LHCN-M2 (cell line): Measurements from ENCODE around the gene IL1A. TPM values are rescaled to one million over a fixed set of nuclear protein-coding genes. Genes with fewer than 3 reads are reported as not detected.
A peak's percentile ranks its signal among the peaks of the same experiment; 100 is the strongest.
"Not testable (repeated sequence)": the region's sequence is repeated elsewhere in the genome, so short reads cannot be mapped to it uniquely, and the experiment has no call there.

Experiments used
- DNase-seq: peaks from one replicate; pipeline ENCODE4 v3.0.0-alpha.2; 2012; ENCODE audit warnings: low read depth
- polyA plus RNA-seq: library from polyadenylated mRNA; unstranded; fragments of >200 nt; gene quantifications from one replicate; pipeline ENCODE4 v1.2.1, GENCODE V29; 2012; ENCODE audit warnings: missing spikeins
- total RNA-seq: library from RNA; depleted of rRNA; stranded (reverse); fragments of >200 nt; gene quantifications from 2 replicates; pipeline ENCODE4 v1.2.3, GENCODE V29; 2014; rRNA removed

The IL1A gene, protein sequence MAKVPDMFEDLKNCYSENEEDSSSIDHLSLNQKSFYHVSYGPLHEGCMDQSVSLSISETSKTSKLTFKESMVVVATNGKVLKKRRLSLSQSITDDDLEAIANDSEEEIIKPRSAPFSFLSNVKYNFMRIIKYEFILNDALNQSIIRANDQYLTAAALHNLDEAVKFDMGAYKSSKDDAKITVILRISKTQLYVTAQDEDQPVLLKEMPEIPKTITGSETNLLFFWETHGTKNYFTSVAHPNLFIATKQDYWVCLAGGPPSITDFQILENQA
- total RNA-seq, result not detected in 2 replicates
- not detected for polyA plus RNA-seq

DNA sequence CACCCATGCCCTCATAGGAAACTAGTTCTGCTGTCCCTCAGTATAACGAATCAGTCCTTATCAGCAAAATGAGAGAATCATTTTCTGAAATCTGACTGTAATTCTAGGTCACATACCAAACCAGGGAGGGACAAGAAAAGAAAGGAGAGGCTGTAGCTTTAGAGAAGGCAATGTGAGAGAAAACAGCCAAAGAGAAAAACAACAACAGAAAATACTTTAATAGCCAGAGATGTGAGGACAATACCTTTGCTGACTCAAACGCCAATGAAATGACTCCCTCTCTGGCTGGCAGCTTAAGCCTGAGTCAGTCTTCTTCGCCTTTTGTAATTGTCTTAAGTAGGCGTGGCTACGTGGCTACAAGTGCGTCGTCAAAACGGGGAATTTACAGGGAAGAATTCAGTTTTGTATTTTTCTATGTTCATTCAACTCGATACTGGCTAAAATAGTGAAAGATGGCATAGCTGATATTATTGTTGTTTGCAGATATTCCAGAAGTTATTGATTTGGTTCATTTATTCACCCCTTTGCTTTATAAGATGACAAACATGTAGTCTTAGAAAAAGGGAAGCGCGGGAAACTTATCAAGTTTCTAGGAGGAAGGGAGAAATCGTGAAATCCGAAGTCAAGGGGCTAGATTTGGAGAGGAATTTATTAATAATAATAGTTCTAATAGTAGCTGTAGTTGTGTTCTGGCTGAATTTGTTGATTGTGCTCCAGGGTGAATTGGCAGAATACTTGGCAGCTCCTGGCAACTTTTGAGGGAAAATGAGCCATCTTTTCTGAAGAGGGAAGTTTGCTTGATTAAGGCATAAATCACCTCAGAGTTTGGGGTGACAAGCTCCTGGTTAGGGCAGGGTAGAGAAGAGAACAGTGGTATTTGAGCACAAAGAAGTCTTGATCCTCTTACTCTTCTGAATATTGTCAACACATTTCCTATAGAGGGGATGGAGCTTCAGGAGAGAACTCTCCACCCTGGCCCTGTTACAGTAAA is at the start of gene IL1A:
Gene IL1A (minus strand): TSS at position 295 of the 991 bp plus-strand sequence. CDS start 723 bp downstream, outside the sequence.
- peak; percentile 54 for DNase-seq

DNA sequence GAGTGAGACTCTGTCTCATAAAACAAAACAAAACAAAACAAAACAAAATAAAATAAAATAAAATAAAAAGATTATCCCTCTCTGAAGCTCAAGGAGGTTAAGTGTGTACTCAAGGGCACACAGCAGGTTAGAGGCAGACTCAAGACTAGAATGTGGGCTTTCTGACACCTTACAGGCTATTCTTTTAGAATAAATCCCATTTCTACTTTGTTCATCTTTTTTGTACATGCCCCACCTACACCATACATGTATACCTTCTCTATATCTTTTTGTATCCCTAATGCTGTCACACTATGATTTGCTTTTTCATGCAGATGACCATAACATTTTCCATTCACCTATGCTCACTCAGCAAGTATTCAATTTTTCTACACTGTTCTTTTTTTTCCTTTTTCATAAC is 49.7 kb upstream of the IL1A start:
- no peak for DNase-seq

DNA sequence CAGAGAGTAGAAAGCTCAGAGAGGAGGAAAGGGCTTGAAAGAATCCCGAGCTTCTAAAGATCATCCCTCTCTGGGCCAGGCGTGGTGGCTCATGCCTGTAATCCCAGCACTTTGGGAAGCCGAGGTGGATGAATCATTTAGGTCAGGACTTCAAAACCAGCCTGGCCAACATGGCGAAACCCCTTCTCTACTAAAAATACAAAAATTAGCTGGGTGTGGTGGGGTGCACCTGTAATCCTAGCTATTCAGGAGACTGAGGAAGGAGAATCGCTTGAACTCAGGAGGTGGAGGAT is 49.3 kb upstream of the IL1A start:
- DNase-seq, result not testable (repeated sequence)

DNA sequence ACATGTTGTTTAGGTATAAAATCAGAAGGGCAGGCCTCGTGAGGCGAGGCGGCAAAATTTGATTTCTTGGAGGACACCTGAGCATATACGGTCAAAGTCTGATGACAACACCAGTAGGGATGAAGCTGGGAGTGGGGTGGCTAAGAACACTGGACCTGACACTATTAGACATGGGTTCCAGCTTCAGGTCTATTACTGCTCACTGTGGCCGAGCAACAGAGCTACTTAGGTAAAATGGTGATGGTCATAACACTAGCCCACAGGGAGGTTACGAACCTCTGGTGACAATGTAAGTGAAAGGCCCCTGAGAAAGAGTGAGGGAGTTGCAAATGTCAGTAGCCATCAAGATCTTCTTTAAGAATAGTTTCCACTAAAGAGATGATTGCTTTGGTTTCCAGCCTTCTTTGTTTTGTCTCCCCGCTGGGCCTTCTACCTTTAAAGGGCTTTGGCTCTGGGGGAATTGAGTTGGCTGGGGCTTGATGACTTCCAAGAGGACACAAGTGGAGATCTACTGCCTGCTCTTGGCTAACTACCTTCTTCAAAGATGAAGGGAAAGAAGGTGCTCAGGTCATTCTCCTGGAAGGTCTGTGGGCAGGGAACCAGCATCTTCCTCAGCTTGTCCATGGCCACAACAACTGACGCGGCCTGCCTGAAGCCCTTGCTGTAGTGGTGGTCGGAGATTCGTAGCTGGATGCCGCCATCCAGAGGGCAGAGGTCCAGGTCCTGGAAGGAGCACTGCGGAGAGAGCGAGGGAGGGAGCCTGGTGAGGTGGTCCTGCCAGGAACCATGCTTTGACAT is 48.7 kb upstream of the IL1A start:
- no peak for DNase-seq

DNA sequence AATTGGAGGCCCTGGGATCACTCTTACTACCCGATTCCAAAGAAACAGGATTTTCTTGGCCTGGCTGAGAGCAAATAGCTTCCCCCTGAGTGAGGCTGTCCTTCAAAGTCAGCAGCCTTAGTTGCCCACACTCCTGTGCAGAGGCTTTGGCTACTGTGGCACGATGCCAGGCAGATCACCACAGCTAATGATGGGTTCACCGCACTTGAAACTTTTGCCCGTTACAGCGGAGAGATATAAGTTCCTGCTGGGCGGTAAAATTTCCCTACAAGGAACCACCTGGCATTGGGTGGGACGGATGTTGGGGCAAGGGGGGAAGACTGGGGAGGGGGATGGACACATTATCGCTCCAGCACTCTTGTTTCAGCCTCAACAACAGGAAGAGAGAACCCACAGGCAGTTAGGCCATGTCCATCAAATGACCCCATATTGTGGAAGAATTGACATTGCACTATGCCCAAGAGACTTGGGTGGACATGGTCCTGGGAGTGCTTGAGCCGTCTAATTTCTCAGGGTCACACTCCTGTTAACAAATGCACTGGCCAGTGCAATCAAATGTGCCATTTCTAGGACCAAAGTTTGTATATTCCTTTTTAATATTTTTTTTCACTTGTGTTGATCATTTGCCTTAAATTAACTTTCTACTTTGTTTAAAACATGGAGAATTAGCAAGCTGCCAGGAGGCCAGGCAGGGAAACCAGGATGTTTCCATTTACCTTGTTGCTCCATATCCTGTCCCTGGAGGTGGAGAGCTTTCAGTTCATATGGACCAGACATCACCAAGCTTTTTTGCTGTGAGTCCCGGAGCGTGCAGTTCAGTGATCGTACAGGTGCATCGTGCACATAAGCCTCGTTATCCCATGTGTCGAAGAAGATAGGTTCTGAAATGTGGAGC is 47.9 kb upstream of the IL1A start:
- DNase-seq, result no peak

DNA sequence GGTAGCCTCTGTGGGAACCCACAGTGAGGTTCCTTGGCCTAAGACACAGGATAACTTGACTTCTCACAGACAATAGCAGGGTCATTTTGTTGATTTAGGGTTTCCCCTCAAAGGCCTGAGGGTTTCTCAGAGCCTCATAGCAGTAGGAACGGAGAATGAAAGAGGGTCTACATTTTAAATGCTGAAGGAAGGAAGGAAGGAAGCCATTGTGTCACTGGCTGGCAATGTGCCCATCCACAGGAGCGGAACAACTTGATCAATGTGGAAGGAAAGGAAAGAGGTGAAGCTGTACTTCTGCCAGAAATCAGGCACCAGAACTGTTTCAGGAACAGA is 47.2 kb upstream of the IL1A start:
- no peak for DNase-seq

DNA sequence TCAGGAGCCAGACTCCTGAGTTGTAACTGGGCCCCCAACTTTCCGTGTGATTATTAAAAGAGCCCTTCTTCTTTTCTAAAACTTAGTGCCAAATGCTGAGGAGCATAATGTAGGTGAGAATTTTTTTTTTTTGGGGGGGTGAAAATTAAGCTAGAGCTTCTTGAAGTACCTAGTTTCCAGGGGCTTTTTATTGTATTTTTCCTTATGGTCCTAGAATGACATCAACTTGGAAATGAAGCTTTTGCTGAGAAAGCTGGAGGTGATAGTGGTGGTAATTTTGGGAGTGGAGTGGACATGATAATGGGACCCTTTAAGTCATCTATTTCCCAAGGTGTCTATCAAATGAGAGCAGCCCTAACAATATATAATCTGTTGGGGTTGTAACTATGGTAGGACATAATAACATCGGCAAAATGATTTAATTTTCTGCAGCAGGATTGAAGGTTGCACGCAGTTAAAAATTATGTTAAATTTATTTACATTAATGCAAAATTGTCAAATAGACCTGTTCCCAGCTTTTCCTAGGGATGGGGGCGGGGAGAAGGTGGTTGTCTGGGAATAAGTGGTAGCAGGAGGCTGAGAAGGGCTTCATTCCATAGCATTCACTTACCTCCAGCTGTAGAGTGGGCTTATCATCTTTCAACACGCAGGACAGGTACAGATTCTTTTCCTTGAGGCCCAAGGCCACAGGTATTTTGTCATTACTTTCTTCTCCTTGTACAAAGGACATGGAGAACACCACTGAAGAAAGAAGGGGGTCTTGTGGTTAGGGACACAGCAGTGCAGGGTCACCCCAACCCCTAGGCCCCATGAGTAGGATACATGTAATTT is 46.6 kb upstream of the IL1A start:
- DNase-seq, result no peak

DNA sequence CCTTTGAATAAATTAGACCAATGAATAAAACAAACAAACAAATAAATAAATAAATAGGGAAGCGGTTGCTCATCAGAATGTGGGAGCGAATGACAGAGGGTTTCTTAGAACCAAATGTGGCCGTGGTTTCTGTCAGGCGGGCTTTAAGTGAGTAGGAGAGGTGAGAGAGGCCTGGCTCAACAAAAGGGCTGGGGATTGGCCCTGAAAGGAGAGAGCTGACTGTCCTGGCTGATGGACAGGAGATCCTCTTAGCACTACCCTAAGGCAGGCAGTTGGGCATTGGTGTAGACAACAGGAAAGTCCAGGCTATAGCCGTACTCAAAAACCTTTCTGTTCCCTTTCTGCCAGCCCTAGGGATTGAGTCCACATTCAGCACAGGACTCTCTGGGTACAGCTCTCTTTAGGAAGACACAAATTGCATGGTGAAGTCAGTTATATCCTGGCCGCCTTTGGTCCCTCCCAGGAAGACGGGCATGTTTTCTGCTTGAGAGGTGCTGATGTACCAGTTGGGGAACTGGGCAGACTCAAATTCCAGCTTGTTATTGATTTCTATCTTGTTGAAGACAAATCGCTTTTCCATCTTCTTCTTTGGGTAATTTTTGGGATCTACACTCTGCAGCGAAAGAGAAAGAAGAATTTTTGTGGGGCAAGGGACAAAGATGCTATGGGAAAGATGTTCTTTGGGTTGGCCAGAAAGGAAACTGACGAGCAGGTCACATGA is 45.8 kb upstream of the IL1A start:
- no peak for DNase-seq

DNA sequence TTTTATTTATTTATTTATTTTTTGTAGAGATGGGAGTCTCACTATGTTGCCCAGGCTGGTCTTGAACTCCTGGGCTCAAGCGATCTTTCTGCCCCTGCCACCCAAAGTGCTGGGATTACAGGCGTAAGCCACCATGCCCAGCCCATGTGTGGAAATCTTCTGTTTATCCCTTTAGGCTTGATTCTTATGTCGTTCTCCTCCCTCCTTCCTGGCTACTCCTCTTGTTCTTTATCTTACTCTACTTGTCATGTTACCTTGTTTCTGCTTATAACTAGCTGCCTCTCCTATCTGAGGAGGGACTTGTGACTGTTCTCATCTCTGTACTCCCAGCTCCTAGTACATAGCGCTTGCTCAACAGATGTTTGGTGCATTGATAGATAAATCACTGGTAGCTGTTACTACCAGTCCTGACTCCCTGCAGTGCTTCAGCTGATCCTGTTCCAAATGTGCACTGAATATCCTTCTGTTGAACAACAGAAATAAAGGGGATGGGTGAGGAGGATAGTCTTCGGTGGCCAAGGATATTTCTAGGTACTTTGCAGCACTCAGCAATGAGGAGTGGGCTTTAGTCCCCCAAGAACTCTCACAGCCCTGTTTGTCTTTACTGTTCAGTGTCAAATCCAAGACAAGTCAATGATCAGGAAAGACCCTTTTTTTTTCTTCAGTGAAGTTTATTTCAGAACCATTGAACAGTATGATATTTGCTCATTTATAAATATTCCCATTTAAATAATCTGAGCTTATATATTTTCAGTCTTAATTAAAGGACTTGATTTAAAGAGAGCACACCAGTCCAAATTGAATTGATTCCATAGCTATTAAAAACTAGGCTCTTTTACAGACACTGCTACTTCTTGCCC is 45.0 kb upstream of the IL1A start:
- DNase-seq, result no peak

DNA sequence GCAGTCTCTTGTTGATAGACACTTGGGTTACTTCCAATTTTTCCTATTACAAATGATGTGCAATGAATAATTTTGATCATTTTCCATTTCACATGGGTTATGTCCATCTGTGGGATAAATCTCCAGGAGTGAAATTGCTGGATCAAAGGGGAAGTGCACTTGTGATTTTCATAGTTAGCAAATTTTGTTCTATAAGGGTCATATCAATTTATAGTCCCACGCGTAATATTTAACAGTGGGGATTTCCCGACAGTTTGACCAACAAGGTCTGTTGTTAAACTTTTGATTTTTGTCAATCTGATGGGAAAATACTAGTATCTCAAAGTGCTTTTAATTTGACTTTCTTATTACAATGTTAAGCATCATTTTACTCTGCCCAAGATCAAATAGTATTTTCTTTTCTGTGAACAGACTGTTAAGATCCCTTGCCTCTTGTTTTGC is 44.0 kb upstream of the IL1A start:
- DNase-seq, result no peak

DNA sequence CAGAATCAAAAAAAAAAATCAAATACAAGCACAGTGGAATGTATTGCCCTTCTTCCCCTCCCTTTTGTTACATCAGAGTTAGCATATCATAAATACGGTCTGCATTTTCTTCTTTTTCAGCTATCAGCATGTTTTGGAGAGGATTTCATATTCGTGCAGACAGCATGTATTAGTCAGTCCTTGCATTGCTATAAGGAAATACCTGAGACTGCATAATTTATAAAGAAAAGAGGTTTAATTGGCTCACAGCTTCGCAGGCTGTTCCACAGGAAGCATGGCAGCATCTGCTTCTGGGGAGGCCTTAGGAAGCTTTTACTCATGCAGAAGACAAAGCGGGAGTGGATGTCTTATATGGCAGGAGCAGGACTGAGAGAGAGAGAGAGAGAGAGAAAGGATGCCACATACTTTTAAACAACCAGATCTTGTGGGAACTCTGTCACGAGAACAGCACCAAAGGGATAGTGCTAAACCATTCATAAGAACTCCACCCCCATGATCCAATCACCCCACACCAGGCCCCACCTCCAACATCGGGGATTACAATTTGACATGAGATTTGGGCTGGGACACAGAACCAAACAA is 43.4 kb upstream of the IL1A start:
- no peak for DNase-seq

DNA sequence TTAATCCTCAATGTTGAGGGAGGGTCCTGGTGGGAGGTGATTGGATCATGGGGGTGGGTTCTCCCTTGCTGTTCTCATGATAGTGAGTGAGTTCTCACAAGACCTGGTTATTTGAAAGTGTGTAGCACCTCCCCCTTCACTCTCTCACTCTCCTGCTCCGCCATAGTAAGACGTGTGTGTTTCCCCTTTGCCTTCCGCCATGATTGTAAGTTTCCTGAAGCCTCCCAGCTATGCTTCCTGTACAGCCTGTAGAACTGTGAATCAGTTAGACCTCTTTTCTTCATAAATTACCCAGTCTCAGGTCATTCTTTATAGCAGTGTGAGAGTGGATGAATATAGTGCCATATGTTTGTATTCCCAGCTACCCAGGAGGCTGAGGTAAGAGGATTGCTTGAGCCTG is 42.7 kb upstream of the IL1A start:
- DNase-seq, result no peak

DNA sequence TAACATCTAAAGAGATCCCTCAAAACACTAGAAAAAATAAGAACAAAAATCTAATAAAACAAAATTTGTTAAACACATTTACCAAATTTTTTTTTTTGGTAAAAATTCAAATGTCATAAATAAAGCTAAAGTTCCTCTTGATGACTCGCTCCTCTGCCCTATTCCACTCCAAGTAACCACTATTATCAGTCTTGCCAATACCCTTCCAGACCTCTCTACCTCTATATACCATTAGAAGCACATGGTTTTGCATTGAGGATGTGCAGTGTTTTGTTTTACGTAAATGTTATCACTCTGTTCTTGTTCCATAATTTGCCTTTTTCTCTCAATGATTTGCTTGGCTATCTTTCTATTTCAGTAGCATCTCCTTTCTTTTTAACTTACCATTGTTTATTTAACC is 41.4 kb upstream of the IL1A start:
- DNase-seq, result no peak

DNA sequence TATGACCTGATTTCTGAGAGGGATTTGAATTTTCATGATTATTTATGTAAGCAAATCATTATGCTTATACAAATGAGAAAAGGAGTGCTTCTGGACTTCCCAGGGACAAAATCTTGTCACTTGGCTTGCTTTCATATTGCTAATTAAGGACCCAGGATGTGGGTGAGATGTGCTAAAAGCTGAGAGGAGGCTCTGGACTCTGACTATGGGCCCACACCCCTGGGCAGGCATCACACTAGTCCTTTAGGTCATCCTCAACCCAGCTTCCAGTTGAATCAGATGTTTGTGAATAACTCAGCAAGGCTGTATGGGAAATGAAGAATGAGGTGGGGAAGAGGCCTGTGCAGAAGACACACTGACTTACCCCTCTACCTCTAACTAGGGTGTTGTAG is 40.4 kb upstream of the IL1A start:
- DNase-seq, result no peak

DNA sequence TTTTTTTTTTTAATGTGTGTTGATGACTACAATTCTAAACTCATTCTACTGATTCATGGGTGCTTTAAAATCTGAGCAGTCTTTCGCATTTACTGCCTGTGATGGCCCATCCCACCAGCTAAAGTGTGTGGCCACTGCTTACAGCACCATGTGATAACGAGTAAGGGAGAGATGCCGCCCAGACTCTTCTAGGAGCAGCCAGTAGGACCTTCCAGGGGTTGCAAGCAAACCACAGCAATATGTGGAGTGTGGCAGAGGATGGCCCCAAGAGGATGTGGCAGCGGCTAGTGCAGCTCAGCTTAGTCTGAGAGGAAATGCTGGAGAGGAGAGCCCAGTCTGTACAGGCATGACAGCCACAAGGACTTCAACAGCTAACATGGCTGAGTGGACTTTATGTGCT is 37.4 kb upstream of the IL1A start:
- DNase-seq, result no peak

DNA sequence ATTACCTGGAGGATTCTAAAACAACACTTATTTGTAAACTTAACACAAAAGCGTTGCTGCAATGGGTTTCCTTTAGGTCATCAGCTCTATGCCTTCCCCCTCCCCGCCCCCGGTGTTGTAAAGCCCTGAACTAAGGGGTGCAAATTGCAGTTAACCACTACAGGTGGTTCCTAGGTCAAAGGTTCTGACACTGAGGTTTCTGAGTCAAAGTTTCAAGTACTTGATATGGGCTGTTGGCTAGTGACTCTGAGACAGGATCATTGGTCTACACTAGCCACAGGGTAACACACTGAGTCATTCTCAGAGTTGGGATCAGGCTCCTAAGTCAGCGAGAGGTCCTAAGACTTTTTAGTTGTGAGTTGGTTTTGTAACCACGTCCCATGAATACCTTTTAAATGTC is 36.8 kb upstream of the IL1A start:
- no peak for DNase-seq

DNA sequence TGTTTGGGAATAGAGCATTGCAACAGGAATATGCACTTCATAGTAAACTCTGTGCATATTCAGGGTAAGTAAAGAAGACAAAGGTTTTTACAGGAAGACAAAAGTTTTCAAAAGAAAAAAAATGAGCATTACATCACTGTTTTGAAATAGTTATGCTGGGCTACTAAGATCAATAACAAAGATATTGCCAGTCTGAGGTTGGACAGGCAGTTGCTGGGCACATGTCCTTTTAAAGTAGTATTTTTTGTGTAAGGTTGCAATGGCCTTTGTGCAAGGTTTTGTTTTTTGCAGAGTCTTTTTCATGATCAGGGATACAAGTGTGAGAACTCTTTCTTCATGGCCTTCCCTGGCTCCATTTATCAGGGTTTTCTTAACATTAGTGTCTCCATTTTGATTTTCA is 36.0 kb upstream of the IL1A start:
- DNase-seq, result no peak

DNA sequence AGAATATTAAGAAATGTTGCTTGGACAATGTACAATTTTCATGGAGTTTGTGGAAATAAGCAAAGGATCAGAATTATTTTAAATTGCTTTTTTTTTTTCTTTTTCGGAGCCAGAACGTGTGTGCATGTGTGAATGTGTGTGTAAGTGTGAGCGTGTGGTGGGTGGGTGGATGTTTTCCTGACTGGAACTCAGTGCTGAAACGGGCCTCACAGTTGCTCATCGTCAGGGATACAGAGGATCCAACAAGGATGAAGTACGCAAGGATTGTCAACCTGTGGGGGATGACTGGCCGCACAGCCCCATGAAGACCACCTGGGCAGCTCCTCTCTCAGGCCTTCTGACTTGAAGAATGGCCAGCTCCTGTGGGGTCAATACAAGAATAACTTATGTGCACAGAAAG is 34.8 kb upstream of the IL1A start:
- no peak for DNase-seq
